GM23248 (cell line): ENCODE measurements around the gene TAAR5.

Experiments
- EZH2 ChIP-seq: fragments of 200-600 bp; sonication (generic); IDR thresholded peaks from 2 replicates; pipeline ENCODE4 v1.6.1; 2018; ENCODE audit warnings: antibody characterized with exemption, mild to moderate bottlenecking; ENCODE audit not compliant: insufficient read depth, poor library complexity, severe bottlenecking
- EZH2phosphoT487 ChIP-seq: fragments of 200-600 bp; sonication (generic); IDR thresholded peaks from 2 replicates; pipeline ENCODE4 v1.6.1; 2018; ENCODE audit warnings: antibody characterized with exemption, moderate library complexity, mild to moderate bottlenecking, low read depth; ENCODE audit not compliant: insufficient read depth

DNA sequence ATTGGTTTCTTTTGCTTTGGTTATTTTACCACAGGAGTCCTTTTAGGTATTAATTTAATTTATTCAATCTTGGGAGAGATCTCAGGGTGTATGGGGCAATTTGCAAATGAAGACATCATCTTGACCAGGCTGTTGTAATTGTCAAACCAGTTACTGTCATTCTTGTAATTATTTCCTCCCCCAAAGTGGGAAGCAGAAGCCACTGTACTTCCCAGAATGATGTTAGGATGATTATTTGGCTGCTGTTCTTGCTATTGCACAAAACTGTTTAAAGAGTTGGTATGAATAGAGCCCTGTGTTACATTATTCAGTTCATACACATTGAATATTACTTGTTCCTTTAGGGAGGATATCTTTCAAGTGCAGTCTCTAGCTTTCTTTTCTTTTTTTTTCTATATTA, 17.8 kb downstream of the TAAR5 start:
- TF ChIP-seq EZH2phosphoT487 (no peak), EZH2 (no peak)
